NCI-H146 treated with DMSO at 0.1 percent for 48 hours (cell line): Measurements from ENCODE around the gene LIMS1.
"Not testable (repeated sequence)": the region's sequence is repeated elsewhere in the genome, so short reads cannot be mapped to it uniquely, and the experiment has no call there.

Source experiments
- DNase-seq: peaks from one replicate; lab custom pipeline; 2025; ENCODE audit not compliant: unreplicated experiment; lab: John Stamatoyannopoulos, UW

The LIMS1 gene, protein sequence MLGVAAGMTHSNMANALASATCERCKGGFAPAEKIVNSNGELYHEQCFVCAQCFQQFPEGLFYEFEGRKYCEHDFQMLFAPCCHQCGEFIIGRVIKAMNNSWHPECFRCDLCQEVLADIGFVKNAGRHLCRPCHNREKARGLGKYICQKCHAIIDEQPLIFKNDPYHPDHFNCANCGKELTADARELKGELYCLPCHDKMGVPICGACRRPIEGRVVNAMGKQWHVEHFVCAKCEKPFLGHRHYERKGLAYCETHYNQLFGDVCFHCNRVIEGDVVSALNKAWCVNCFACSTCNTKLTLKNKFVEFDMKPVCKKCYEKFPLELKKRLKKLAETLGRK

GRCh38 chr2:108533832-108534583, at the start of gene LIMS1:
Gene LIMS1, plus strand, starts transcription at chr2:108534470. Its CDS starts 93 bp downstream, at chr2:108534563.
- peak; percentile 86 for DNase-seq

GRCh38 chr2:108485253-108485652, 49.0 kb upstream of the LIMS1 start:
- DNase-seq, result no peak

DNA sequence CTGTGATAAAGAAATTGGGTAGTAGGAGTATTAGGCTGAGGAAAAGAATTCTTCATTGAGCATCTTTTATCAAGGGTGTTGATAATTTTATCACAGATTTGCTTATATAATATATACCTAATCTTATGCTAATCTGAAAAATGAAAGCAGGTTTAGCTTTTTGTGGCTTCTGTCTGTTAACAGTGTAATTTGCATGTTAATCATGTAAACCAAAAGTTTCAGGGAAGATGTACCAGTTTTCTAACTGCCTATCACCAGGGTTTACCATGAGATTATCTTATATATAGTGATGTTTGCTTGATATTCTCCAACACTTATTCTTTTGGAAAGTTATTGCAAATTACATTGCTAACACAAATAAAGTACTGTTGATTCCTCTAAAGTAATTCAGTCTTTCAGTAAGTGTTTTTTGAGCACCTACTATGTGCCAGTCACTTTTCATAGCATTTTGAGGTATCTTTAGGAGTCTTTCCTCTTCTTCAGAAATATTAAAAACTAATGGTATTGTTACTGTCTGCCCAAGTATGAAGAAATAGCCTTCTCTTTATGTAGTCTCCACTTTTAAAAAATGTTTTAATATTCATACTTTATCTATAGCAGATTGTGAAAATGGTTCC, 43.7 kb upstream of the LIMS1 start:
- DNase-seq, result no peak

GRCh38 chr2:108491848-108492247, 42.4 kb upstream of the LIMS1 start:
- no peak for DNase-seq

DNA sequence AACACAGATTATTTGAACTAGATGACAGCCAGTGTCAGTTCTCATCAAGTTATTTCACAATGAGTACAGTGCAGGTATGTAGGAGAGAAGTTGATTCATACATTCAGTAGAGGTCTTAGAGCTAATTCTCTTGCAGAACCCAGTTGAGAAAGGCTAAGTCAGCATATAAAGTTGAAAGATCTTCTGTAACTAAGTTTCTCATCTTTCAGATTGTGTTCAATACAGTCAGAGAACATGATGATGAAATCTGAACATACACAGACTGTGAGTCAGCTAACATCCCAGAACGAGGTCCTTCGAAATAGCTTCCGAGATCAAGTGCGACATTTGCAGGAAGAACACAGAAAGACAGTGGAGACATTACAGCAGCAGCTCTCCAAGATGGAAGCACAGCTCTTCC, 41.9 kb upstream of the LIMS1 start:
- DNase-seq, result no peak

DNA sequence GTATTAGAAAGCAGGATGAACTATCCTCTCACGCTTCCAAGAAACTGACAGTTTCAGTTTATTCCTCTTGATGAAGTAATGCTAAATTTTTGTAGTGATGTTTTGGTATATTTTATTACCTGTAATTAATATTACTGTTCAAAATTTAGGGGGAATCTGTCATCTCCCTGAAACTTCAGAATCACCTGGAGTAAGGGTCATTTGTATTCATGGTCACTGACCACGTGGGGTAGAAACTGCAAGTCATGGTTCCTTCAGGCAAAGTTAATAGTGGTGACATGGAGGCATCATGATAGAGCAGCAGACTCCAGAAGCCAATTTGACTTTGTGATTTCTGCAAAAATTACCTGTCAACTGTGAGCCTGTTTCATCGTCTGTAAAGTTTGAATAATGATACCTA, 38.1 kb upstream of the LIMS1 start:
- not testable (repeated sequence) for DNase-seq

- DNase-seq, result not testable (repeated sequence)
Observed at GRCh38 chr2:108507620-108508019, 26.6 kb upstream of the LIMS1 start.

DNA sequence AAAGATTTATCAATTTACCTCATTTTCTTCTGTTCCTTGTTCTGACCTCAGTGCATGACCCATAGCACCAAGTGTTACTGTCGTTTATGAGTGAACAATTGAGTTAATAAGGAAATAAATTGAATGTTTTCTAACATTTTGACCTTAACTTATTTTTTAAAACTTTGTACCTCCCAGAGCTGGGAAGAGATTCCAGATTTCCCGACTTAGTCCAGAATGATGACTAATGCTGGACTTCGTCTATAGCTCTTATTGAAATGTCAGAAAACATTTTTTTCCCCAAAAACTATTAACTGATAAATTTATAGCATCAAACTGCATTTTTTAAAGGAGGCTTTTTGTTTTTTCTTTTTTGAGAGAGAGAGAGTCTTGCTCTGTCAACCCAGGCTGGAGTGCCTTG, 21.8 kb upstream of the LIMS1 start:
- not testable (repeated sequence) for DNase-seq

- not testable (repeated sequence) for DNase-seq
Observed at GRCh38 chr2:108514478-108514877, 19.8 kb upstream of the LIMS1 start.

DNA sequence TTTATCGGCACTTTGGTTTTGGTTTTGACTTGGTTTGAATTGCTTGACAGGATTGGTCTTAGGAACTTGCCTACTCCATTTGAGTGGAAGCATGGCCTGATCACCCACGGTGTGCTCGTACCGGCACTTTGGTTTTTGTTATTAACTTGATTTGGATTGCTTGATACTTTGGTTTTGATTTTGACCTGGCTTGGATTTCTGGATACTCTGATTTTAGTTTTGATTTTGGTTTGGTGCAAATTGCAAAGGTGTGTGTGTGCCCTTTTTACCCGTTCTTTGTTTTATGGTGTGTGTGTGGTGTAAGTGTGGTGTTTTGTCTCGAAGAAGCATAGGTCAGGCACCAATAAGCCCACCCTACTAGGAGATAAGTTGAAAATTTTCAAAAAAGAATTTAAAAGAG, 9.6 kb upstream of the LIMS1 start:
- not testable (repeated sequence) for DNase-seq

GRCh38 chr2:108525258-108525657, 9.0 kb upstream of the LIMS1 start:
- not testable (repeated sequence) for DNase-seq

GRCh38 chr2:108531674-108532055, 2.6 kb upstream of the LIMS1 start:
- DNase-seq, result no peak

DNA sequence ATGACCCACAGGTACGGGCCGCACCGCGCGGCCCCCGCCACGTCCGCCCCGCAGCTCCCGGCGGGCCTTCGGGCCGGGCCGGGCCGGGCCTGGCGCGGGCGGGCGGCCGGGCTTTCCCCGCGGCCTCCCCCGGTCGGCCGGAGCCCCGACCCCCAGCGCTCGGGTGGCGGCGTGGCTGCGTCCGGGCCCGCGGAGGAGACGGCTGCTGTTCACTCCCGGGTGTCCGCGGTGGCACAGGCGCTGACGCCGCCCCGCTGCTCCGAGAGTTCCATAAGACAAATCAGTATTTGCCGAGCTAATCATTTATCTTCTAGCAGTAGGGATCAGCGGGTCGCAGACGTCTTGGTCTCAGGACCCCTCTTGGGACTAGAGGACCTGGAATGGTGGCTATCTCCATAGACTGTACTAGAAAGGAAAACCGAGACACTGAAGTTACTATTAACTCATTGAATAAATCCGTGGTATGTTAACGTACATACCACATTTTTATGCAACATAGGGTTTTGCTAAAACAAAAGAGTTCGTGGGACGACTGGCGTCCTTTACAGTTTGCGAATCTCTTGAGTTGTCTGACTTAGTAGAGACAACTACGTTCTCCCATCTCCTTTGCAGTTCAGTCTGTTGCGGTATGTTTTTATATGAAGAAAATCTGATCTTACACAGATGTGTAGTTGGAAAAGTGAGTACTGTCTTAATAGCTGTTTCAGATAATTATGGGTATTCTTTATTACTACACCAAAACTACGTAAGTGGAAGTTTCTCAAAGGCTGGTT, 500 bp downstream of the LIMS1 start:
- DNase-seq, result no peak

GRCh38 chr2:108535357-108535631, 1.0 kb downstream of the LIMS1 start:
- DNase-seq, result no peak

DNA sequence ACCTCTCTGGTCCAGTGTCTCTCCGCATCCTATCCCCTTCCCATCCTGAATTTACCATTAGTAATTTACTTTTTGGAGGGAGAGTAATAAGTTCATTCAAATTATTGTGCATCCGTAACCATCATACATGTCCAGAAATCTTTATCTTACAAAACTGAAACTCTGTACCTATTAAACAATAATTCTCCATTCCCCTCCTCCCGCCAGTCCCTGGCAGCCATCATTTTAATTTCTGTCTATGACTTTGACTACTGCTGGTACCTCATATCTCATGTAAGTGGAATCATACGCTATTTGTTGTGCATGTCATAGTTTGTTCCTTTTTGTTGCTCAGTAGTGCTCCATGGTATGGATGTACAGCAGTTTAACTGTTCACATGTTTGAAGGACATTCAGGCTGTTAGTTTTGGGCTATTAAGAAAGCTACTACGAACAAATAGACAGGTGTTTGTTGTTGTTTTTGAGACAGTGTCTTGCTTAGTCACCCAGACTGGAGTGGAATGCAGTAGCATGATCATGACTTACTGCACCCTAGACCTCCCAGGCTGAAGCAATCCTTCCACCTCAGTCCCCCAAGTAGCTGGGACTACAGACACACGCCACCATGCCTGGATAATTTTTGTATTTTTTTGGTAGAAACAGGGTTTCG, 2.0 kb downstream of the LIMS1 start:
- no peak for DNase-seq

- no peak for DNase-seq
Observed at GRCh38 chr2:108536911-108537310, 2.6 kb downstream of the LIMS1 start.

DNA sequence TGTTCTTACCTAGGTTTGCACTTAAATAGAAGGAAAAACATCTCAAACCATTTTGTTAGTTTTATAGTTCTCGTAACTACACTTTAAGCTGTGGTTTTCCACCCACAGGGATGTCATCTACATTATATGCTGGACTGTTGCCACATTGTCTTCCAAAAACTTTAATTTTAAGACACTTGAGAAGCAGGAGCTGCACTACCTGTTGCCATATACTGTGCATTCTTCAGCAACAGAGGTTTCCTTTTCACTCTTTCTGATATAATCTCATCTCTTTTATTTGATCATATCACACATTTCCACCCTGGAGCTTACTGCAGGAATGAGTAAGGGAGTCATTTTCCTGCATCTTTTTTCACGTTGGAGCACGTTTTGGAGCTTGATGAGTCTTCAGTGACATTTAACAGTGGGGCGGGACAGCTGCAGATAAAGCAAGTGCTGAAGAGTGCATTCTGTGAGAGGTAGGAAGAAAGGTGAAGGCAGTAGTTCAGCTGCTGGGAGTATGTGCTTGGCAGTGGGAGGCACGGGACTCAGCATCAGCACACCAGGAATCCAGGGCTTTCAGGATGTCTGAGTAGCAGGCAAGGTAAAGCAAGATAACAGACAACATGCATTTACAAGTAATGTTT, 3.8 kb downstream of the LIMS1 start:
- no peak for DNase-seq

DNA sequence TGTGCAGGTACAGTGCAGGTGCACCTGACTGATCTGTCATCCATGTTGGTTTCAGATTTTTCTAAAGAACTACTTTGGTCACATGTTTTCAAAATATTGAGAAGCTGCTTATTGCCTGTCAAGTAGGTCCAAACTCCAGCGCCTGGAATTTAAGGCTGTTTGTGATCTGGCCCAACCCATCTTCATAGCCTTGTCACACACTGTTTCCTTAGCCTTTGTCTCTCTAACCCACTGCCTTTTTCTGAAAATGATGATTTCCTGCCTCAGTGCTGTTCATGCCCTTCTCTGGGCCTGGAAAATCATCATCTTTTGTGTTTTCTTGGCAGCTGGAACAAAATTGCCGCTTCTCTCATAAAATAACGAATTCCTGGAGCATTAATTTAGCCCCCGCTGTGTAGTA, 7.2 kb downstream of the LIMS1 start:
- DNase-seq, result no peak

DNA sequence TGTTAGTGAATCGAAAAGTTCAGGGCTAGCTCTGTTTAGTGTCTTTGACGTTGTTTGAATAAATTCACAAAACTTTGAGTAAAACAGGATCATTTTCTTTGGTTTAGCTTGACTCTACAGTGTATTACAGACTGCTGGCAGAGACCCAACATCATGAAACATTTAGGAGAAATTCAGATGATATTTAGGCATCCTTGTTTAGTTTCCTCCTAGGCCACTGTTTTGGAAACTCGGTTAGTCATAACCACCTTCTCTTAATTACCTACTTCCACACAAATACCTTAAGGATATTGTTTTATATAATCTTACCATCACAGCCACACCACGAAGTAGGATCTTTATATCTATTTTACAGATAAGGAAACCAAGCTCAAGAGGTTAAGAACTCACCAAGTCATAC, 7.8 kb downstream of the LIMS1 start:
- DNase-seq, result no peak

- no peak for DNase-seq
Observed at GRCh38 chr2:108547606-108548005, 13.3 kb downstream of the LIMS1 start.
